HEK293 (cell line): Measurements from ENCODE around the gene BSX.

Source experiments
- CTCF ChIA-PET: fragments of 350-600 bp; formaldehyde crosslinking; extraction: SDS; loops from one replicate; lab custom pipeline; 2021; ENCODE audit warnings: antibody characterized with exemption; lab: Yijun Ruan, JAX
- POLR2A ChIA-PET: fragments of 300-600 bp; formaldehyde crosslinking; extraction: SDS; loops from one replicate; lab custom pipeline; 2020; ENCODE audit warnings: antibody characterized with exemption, inconsistent platforms; lab: Yijun Ruan, JAX
- H3K27ac ChIP-seq: fragments of 200-500 bp; sonication (Bioruptor generic); 2 replicates; pipeline ENCODE4 v1.5.1; 2014; ENCODE audit warnings: low read depth, low read length, control low read depth, inconsistent platforms; ENCODE audit errors: extremely low read depth
- H3K36me3 ChIP-seq, 2 experiments: fragments of 200-500 bp in 1 of 2; sonication (Bioruptor generic) in 1 of 2; 1 replicate in 1 of 2; 2 replicates in 1 of 2; pipeline ENCODE4 v1.5.1; 2014 to 2017; ENCODE audit warnings: inconsistent platforms in 2 of 2, low read length in 2 of 2; ENCODE audit not compliant: control insufficient read depth in 2 of 2, insufficient read depth in 1 of 2
- H3K4me1 ChIP-seq: fragments of 200-500 bp; sonication (Bioruptor generic); 2 replicates; pipeline ENCODE4 v1.5.1; 2014; ENCODE audit warnings: mild to moderate bottlenecking, low read length, inconsistent platforms; ENCODE audit not compliant: control insufficient read depth, insufficient read depth
- H3K4me3 ChIP-seq: 2 replicates; pipeline ENCODE4 v1.5.1; 2011; ENCODE audit warnings: low read depth, mild to moderate bottlenecking, control low read depth, low read length, moderate library complexity
- H3K9me3 ChIP-seq: fragments of 200-500 bp; sonication (Bioruptor generic); 2 replicates; pipeline ENCODE4 v1.5.1; 2014; ENCODE audit warnings: low read depth, low read length, inconsistent platforms; ENCODE audit not compliant: control insufficient read depth, insufficient read depth
- GLI4 ChIP-seq: fragments of 450-650 bp; formaldehyde crosslinking; IDR thresholded peaks from 2 replicates; pipeline ENCODE4 v1.5.1; 2016; ENCODE audit warnings: missing biosample characterization, missing genetic modification characterization
- HOXA7 ChIP-seq: sonication (generic); formaldehyde crosslinking; IDR thresholded peaks from 2 replicates; pipeline ENCODE4 v1.8.1; 2022; ENCODE audit warnings: missing genetic modification reagents, borderline replicate concordance
- HOXD13 ChIP-seq: sonication (generic); formaldehyde crosslinking; IDR thresholded peaks from 2 replicates; pipeline ENCODE4 v1.8.0; 2022; ENCODE audit warnings: missing genetic modification reagents, borderline replicate concordance
- OSR2 ChIP-seq: fragments of 450-650 bp; formaldehyde crosslinking; IDR thresholded peaks from 2 replicates; pipeline ENCODE4 v1.5.1; 2016; ENCODE audit warnings: missing biosample characterization, missing genetic modification characterization
- SALL2 ChIP-seq: fragments of 450-650 bp; formaldehyde crosslinking; IDR thresholded peaks from 2 replicates; pipeline ENCODE4 v1.5.0; 2017; ENCODE audit warnings: missing biosample characterization, mild to moderate bottlenecking, missing genetic modification characterization, borderline replicate concordance
- SCRT1 ChIP-seq: fragments of 450-650 bp; formaldehyde crosslinking; IDR thresholded peaks from 2 replicates; pipeline ENCODE4 v1.5.1; 2016; ENCODE audit warnings: missing biosample characterization, missing genetic modification characterization, borderline replicate concordance
- SP2 ChIP-seq: fragments of 450-650 bp; formaldehyde crosslinking; IDR thresholded peaks from 2 replicates; pipeline ENCODE4 v1.5.1; 2016; ENCODE audit warnings: missing biosample characterization, missing genetic modification characterization
- SP3 ChIP-seq: fragments of 450-650 bp; formaldehyde crosslinking; IDR thresholded peaks from 2 replicates; pipeline ENCODE4 v1.5.1; 2016; ENCODE audit warnings: missing biosample characterization, missing genetic modification characterization
- ZBTB10 ChIP-seq: fragments of 450-650 bp; formaldehyde crosslinking; IDR thresholded peaks from 2 replicates; pipeline ENCODE4 v1.5.1; 2016; ENCODE audit warnings: missing biosample characterization, missing genetic modification characterization
- ZBTB11 ChIP-seq: fragments of 450-650 bp; formaldehyde crosslinking; conservative IDR thresholded peaks from 2 replicates; pipeline ENCODE4 v1.5.1; 2016; ENCODE audit warnings: low read depth, missing biosample characterization, missing genetic modification characterization
- ZEB2 ChIP-seq: fragments of 450-650 bp; formaldehyde crosslinking; IDR thresholded peaks from 2 replicates; pipeline ENCODE4 v1.5.1; 2016; ENCODE audit warnings: missing biosample characterization, missing genetic modification characterization
- ZIC2 ChIP-seq: fragments of 450-650 bp; formaldehyde crosslinking; IDR thresholded peaks from 2 replicates; pipeline ENCODE4 v1.5.1; 2016; ENCODE audit warnings: missing biosample characterization, missing genetic modification characterization
- ZNF169 ChIP-seq: fragments of 450-650 bp; formaldehyde crosslinking; IDR thresholded peaks from 2 replicates; pipeline ENCODE4 v1.5.1; 2016; ENCODE audit warnings: missing biosample characterization, missing genetic modification characterization
- ZNF175 ChIP-seq: fragments of 450-650 bp; formaldehyde crosslinking; IDR thresholded peaks from 2 replicates; pipeline ENCODE4 v1.5.1; 2016; ENCODE audit warnings: missing biosample characterization, missing genetic modification characterization
- ZNF214 ChIP-seq: fragments of 450-650 bp; formaldehyde crosslinking; IDR thresholded peaks from 2 replicates; pipeline ENCODE4 v1.5.1; 2017; ENCODE audit warnings: missing biosample characterization, mild to moderate bottlenecking, missing genetic modification characterization, borderline replicate concordance
- ZNF26 ChIP-seq: fragments of 450-650 bp; formaldehyde crosslinking; IDR thresholded peaks from 2 replicates; pipeline ENCODE4 v1.5.1; 2016; ENCODE audit warnings: missing biosample characterization, missing genetic modification characterization
- ZNF274 ChIP-seq, 2 experiments: fragments of 200-500 bp in 1 of 2; fragments of 450-650 bp in 1 of 2; sonication (Bioruptor generic) in 1 of 2; formaldehyde crosslinking in 1 of 2; IDR thresholded peaks; 2 replicates each; pipeline versions ENCODE4 v1.5.1 to v1.6.1; 2014 to 2016; ENCODE audit warnings: borderline replicate concordance in 1 of 2, inconsistent platforms in 1 of 2, low read length in 1 of 2, missing biosample characterization in 1 of 2, missing genetic modification characterization in 1 of 2
- ZNF280D ChIP-seq: fragments of 450-650 bp; formaldehyde crosslinking; IDR thresholded peaks from 2 replicates; pipeline ENCODE4 v1.5.1; 2016; ENCODE audit warnings: missing biosample characterization, missing genetic modification characterization
- ZNF48 ChIP-seq: fragments of 450-650 bp; formaldehyde crosslinking; IDR thresholded peaks from 2 replicates; pipeline ENCODE4 v1.5.1; 2016; ENCODE audit warnings: missing biosample characterization, missing genetic modification characterization
- ZNF510 ChIP-seq: fragments of 450-650 bp; formaldehyde crosslinking; IDR thresholded peaks from 2 replicates; pipeline ENCODE4 v1.5.1; 2018; ENCODE audit warnings: mild to moderate bottlenecking, missing genetic modification characterization, missing biosample characterization; ENCODE audit not compliant: insufficient replicate concordance
- ZNF580 ChIP-seq: fragments of 450-650 bp; formaldehyde crosslinking; IDR thresholded peaks from 2 replicates; pipeline ENCODE4 v1.5.1; 2016; ENCODE audit warnings: missing biosample characterization, missing genetic modification characterization
- ZNF626 ChIP-seq: fragments of 450-650 bp; sonication (Bioruptor Pico); formaldehyde crosslinking; IDR thresholded peaks from 2 replicates; pipeline ENCODE4 v1.5.1; 2018; ENCODE audit warnings: missing biosample characterization, missing genetic modification characterization, inconsistent platforms
- ZNF654 ChIP-seq: fragments of 450-650 bp; formaldehyde crosslinking; IDR thresholded peaks from 2 replicates; pipeline ENCODE4 v1.5.1; 2016; ENCODE audit warnings: low read depth, missing biosample characterization, missing genetic modification characterization
- ZNF768 ChIP-seq: fragments of 450-650 bp; formaldehyde crosslinking; IDR thresholded peaks from 2 replicates; pipeline ENCODE4 v1.5.1; 2018; ENCODE audit warnings: missing biosample characterization, mild to moderate bottlenecking, missing genetic modification characterization

BSX gene

GRCh38 chr11:122995526-122995925 is 13.9 kb upstream of the BSX start:
- CTCF ChIA-PET, result interaction anchor here (0.5 to 1.0 kb wide), 2 partner anchors 27 to 85 kb away, joined by 3 to 5 read pairs; no protein-coding TSS in a partner anchor
- Histone ChIP-seq H3K27ac (no peak overlapping the region), H3K4me1 (no peaks in the 10 kb centered on the region), H3K9me3 (no peaks in the 10 kb centered on the region), H3K4me3 (no peak overlapping the region), H3K36me3 (no peaks in the 10 kb centered on the region)
- TF ChIP-seq ZNF580 (no peak), ZNF169 (tag by site-specific recombination) (no peak), ZNF175 (tag by site-specific recombination) (no peak), SP2 (tag by site-specific recombination) (no peak), OSR2 (no peak), ZBTB10 (tag by site-specific recombination) (no peak), ZNF48 (tag by site-specific recombination) (no peak), ZNF26 (tag by site-specific recombination) (no peak), SCRT1 (tag by site-specific recombination) (no peak), HOXA7 (CRISPR knock-in tag) (no peak), ZEB2 (tag by site-specific recombination) (no peak), ZNF510 (tag by site-specific recombination) (no peak), ZNF214 (no peak), GLI4 (tag by site-specific recombination) (no peak), ZBTB11 (no peak), SP3 (no peak), ZIC2 (no peak)
- POLR2A ChIA-PET, result no interaction called here

- H3K36me3 ChIP-seq, result no peaks in the 10 kb centered on the region
- POLR2A ChIA-PET, result no interaction called here
- no peak overlapping the region for H3K27ac ChIP-seq
- CTCF ChIA-PET, result interaction anchor here (1.1 kb wide), 1 partner anchor 36 kb away, joined by 3 read pairs; no protein-coding TSS in a partner anchor
- H3K4me1 ChIP-seq, result no peaks in the 10 kb centered on the region
- no peaks in the 10 kb centered on the region for H3K9me3 ChIP-seq
- peak overlapping the region; percentile 54 for H3K4me3 ChIP-seq
- TF ChIP-seq ZNF274 (IDR thresholded peaks at IDR 0.05; ENCODE audit: low read length), result no peak
- TF ChIP-seq ZNF274 (tag by site-specific recombination; IDR thresholded peaks at IDR 0.05; ENCODE audit: borderline replicate concordance), result no peak
- no peak for TF ChIP-seq ZNF768 (tag by site-specific recombination)
- no peak for TF ChIP-seq HOXD13 (CRISPR knock-in tag)
- no peak for TF ChIP-seq SALL2 (tag by site-specific recombination)
- TF ChIP-seq ZNF280D, result no peak
- TF ChIP-seq ZNF654 (tag by site-specific recombination), result no peak
- TF ChIP-seq ZNF626, result no peak
These were observed 2.8 kb upstream of the BSX start for GRCh38 chr11:122984186-122985011.
